NCI-H345 treated with DMSO at 0.1 percent for 48 hours (cell line): ENCODE results near the gene TEX14.
"Not testable (repeated sequence)": the region's sequence is repeated elsewhere in the genome, so short reads cannot be mapped to it uniquely, and the experiment has no call there.

Experiments
- DNase-seq: peaks from one replicate; lab custom pipeline; 2025; ENCODE audit not compliant: unreplicated experiment; lab: John Stamatoyannopoulos, UW

Gene TEX14

DNA sequence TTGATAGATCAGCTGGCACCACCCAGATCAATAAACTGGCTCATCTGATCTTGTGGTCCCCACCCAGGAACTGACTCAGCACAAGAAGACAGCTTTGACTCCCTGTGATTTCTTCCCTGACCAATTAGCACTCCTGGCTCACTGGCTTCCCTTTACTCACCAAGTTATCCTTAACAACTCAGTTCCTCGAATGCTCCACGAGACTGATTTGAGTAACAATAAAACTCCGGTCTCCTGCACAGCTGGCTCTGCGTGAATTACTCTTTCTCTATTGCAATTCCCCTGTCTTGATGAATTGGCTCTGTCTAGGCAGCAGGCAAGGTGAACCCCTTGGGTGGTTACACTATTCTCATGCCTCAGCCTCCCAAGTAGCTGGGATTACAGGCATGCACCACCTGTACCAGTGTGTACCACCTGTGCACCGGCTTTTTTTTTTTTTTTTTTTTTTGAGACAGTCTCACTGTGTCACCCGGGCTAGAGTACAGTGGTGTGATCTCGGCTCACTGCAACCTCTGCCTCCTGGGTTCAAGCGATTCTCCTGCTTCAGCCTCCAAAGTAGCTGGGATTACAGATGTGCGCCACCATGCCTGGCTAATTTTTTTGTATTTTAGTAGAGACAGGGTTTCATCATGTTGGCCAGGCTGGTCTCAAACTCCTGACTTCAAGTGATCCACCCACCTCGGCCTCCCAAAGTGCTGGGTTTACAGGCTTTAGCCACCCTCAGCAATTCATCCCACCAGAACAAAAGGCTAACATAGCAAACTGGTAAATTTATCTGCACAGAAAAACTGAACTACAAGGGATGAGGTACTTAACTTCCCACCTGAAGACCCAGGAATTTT lies 33.7 kb downstream of the TEX14 start:
- not testable (repeated sequence) for DNase-seq

DNA sequence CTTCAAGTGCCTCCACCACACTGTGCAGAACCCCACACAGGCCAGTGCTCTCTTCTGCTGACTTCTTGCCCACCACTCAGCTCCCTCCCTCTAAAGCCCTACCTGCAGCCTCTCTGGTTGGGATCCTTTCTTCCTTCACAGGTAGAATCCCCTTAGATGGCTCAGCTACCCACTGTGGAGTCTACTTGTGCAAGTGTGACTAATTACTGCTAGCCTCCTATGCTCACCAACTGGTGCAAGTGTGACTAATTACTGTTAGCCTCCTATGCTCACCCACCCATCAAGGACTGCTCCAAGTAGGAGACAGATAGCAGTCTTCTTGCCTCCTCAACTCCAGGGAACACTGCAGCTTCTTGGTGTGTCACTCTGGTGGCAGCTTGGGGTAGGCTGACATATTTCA lies 43.6 kb downstream of the TEX14 start:
- no peak for DNase-seq

DNA sequence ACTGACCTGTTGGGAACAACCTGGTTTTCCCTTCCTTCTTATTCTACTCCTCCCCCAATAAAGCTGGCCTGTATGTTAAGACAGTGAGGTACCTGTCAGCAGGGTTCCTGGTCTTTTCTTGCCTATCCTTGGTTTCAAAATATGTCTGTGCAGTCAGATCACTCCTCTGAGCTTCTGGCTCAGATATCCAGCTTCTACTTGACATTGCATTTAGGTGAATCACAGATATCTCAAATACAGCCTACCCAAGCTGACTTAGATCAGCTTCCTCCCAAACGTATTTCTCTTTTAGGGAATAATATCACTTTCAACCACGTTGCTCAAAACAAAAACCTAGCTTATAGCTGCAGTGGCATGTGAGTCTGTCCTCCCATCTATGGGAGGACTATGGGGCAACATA lies 48.7 kb downstream of the TEX14 start:
- no peak for DNase-seq

DNA sequence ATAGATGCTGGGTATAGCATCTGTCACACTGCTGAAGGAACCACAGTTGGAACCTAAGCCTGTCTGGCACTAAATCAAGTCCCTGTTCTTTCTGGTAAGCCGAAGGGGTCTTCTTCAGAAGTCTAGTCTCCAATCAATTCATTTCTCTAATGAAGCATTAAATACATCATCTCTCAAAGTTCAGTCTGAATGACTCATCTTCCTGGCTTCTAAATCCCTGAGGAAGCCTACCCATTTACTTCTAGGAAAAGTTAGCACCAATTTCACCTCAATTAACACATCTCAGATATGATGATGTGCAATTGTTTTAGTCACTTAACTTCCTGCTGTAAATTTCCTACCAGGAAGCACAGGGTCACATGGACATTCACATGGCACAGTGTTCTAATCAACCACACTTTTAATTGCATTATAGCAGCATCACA lies 49.9 kb downstream of the TEX14 start:
- DNase-seq, result no peak

DNA sequence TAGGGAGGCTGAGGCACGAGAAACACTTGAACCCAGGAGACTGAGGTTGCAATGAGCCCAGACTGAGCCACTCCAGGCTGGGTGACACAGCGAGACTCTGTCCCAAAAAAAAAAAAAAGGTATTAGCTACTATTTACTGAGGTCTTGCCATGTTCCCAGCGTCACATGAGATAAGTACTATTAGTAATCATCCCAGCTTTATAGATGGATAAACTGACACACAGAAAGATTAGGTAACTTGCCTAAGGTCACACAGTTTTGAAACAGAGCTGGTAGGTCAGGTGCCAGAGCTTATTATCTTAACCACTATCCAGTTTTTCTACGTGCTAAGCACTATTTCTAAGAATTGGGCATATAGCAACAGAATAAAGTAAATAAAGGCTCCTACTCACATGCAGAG lies 51.6 kb downstream of the TEX14 start:
- DNase-seq, result no peak

DNA sequence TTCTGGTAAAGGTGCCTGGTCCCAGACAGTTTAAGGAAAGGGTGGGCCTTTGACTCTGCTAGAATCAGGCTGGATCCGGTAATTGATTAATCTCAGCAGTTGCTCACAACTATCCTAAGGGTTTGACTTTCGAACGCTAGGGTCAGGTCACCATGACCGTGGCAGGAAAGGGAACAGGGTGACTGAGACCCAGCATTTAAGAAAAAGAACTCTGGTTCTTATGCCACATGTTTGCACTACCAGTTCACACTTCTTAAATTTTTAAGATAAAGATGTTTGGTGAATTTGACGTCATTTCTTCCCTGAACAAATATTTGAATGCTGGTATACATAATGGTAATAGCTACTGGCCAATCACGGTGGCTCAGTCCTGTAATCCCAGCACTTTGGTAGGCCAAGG lies 52.2 kb downstream of the TEX14 start:
- no peak for DNase-seq

DNA sequence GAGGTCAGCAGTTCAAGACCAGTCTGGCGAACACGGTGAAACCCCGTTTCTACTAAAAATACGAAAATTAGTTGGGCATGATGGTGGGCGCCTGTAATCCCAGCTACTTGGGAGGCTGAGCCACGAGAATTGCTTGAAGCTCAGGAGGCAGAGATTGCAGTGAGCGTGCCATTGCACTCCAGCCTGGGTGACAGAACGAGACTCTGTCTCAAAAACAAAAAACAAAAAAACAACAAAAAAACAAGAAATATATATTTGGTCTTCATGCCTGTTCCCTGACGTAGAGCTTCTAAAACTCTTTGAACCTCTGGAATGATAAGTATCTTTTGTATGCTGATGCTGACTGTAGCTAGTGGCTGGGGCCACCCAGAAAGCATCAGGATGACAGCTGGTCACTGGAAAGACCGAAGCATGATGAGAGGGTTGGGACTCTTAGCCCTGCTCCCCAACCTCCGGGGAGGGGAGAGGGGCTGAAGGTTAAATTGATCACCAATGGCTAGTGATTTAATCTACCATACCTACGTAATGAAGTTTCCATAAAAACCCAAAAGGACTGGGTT lies 54.8 kb downstream of the TEX14 start:
- no peak for DNase-seq

DNA sequence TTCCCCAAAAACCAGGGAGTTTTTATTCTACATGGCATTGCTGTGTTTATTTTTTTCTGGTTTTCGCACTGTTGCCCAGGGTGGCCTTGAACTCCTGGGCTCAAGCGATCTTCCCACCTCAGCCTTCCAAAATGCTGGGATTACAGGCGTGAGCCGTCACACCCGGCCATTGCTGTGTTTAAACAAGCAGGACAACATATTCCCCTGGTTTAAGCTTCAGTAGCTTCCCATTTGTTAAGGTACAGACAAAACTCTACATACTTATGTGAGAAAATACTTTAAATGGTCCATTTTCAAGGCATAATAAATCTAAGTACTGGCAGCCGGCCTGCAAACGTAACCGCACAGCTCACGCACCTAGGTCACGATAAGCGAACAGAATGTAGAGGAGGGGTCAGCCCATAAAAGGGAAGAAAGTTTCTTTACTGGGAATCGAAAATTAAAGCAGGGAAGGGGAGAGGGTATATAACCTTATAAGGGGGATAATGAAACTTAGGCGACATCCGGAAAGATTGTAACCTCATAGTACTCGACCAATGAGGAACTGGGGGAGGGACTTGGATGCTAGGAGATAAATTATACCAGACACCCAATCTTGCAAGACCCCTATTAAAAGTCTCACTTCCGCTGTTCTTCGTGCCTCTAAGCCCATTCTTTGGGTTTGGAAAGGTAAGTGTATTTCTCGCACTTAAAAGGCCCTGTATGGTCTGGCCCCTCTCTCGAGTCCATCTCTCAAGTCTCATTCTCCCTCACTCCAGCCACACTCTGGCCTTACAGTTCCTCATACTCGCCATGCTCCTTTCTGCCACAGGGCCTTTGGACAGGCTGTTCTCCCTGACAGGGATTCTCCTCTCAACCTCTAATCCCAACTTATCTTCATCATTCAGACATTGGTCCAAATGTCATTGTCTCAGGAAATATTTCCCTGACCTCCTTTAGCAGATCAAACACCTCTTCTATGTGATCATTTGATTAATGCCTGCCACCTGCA lies 59.2 kb downstream of the TEX14 start:
- DNase-seq, result no peak

DNA sequence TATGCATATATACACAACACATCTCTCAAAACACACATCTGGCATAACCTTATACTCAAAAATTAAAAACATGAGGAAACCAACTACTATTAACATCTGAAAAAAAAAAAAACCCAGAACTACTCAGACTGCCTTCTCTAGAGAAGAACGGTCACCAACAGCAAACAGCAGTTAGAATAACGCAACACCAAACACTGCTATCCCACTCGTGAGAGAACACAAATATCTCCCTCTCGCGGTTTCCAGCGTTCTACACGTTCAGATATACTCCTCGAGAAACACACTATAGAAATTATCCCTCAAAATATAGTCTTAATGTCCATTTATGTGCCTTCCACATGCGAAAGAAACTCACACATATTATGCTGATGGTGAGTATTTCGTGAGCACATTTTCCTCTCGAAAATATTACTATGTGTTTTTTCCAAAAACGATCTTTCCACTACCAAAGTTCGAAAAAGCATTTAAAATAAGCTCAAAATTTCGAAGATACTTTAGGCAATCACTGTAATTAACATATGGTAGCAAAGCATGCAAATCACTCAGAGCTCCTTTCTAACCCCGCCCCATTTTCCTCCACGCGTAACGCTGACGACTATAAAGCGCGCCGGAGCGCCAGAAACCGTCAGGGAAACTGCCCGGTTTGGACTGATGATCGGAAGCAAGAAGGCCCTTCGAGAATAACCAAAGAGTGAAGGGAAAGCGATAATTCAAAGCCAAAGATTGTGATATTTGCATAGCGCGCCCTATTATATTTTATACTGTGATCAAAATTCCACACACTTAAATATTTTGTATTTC lies 60.1 kb downstream of the TEX14 start:
- DNase-seq, result peak; percentile 36

DNA sequence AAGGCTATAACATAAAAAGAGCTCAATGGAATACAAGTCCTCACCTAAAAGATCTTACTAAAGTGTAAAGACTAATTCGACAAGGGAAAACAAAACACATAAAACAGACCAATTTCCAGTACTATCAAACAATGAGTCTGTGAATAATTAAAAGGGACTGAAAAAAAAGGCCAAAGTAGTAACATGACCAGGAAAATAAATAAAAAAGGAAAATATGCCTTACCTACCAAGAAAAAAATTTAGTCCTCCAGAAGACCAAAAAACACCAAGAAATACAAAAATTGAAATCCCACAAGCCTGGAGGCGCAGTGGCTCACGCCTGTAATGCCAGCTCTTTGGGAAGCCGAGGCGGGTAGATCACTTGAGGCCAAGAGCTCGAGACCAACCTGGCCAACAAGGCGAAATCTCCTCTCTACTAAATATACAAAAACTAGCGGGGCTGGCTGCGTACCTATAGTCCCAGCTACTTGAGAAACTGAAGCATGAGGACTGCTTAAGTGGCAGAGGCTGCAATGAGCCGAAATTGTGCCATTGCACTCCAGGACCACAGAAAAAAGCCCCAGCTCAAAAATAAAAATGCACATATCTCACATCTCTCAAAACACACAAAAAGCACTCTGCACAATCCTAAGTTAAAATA lies 60.8 kb downstream of the TEX14 start:
- DNase-seq, result no peak

DNA sequence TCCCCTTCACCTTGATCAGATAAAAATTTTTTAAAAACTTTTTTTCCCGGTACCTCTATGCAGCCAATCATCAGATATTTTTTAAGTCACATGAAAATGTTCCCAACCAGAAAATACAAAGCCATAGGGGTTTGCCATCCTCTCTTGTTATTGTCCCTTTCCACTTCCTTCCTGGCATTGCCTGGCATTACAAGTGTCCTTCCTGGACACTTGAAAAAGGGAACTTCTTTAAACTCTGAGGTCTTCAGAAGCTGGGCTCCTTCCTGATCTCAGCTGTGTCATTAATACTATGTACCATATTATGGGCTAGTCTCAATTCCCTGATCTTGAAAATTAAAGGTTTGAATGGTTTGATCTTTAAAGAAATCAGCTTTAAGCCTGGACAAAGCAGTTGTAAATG lies 64.9 kb downstream of the TEX14 start:
- DNase-seq, result no peak

DNA sequence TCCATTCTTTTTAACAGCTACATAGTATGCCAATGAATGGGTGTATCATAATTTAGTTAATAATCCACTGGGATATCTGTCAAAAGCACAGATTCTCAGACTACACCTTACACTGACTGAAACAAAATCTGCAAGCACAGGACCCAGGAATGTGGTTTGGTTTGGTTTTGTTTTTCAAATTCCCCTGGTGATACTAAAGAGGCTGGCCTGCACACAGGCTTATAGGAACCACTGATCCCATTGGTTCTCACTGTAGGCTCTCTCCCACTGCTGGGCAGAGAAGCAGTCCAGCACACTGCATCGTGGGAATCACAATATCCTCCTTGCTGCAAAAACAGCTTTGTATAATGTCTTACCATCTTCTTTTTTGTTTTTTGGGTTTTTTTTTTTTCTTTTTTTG lies 67.1 kb downstream of the TEX14 start:
- no peak for DNase-seq

DNA sequence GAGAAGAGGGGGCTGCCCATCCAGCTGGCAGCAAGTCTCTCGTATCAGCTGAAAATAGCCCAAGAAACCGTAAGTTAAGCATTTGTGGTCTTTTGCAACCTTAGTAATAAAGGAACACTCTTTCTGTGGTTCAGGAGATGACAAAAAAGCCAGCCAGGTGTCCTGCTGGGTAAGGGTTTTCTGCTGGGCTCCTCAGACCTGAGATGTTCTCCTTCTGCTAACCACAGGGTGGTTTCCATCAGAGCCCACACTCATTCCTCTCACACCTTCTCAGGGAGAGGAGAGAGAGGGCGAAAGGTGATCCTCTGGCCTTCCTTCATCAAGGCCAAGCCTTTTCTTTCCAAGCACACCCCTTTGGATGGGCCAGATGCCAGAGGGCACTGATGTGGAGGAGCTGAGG lies 70.7 kb downstream of the TEX14 start:
- DNase-seq, result no peak

DNA sequence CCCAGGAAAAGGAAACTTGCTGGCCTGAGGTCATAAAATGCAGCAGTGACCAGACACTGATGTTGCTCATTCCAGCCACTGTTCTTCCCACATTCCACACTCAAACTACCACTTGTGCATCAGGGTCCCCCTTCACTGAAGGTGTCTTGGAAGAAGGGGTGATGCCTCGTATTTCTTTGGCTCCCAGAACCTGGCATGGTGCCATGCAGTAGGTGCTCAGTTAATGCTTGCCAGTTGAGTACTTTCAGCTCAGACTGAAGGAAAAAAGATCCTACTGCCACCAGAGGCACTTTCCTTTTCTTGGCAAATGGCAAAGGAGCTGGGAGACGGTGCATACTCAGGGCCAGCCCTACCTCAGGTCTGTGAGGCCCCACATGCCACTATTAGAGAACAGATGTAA lies 73.5 kb downstream of the TEX14 start:
- DNase-seq, result no peak

DNA sequence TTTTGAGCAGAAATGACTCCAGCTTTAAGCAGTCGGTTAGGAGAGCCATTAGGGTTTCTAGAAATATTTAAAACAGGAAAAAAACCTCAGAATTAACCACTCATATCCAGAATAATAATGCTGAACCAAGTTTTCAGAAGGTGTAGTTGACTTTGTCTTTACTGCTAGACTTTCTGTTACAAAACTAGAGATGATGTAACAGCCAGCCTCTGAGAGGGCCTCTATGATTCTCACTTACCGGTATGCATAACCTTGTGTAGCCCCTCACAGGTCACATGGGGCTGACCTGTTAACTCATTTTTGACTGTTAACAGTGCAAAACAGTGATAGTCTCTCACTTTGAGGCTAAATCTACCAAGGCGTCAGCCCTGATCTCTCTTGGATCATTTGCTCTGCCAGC lies 74.3 kb downstream of the TEX14 start:
- no peak for DNase-seq

DNA sequence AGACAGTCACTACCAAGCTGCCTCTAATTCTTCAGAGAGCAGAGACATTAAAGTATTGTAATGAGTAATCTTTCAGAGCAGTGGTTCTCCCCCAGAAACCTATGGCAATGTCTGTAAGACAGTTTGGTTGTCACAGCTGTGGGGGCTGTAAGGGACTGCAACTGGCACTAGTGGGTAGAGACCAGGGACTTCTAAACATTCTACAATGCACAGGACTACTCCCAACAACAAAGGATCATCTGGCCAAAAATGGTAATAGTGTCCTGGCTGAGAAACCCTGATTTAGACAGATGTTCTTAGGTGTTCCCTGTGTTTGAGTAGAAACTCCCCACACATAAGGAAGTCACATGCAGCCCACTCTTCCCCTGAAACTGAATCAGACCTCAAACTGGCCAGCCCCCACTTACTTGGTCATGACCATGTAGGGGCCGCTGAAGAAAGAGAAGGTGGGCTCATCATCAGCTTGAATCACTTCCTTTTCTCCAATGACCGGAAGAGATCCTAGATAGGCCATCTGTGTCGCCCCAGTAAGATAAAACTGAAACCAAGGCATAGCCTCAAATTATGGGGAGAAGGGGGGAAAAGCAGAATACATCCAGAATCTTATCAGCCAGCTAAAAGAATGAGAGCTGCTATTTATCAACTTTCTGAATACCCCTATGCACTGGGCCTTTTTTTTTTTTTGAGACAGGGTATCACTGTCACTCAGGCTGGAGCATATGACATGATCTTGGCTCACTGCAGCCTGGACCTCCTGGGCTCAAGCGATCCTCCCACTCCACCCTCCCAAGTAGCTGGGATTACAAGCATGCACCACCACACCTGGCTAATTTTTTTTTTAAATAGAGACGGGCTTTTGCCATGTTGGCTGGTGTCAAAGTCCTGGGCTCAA lies 75.8 kb downstream of the TEX14 start:
- no peak for DNase-seq

DNA sequence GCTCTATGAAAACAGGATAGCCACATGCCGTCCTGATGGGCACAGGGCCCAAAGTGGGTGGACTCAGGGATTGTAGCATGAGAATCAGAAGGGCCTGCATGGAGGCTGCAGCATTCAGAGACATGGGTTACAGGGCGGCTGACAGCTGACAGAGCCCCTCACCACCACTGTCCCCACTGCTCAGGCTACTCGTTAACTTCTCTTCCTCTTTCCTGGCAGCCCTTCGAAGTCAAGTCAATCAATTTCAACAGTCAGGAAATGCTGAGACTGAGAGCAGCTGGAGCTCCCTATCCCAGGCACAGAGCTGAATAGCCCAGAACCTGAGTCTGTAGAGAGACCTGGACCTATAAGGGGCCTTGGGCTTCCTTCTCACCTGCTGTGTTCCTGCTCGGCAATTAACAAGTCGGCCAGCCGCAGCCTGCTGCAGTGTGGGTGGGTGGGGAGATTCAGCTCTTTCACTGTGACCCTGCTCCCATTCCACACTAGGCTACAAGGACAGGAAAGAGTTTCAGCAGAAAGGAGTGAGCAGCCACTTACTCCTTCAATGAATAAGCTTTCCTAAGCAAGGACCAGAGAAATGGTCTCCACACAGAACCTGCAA lies 76.9 kb downstream of the TEX14 start:
- no peak for DNase-seq

DNA sequence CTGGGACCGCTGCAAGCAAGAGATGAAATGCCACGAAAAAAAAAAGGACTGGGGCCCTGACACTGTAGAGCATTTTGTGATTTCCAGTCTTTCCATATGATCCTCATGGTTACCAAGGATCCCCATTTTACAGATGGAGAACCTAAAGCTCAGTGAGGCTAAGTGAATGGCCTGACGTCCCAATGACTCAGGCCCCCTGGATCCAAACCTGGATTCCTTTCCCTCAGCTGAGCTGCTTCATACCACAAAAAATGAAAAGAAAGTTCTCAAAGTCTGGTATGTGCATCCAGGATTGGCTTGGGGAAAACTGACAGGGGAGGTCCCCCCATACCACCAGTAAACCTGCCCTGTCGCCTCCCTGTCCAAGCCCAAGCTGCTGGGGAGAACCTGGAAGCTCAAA lies 80.5 kb downstream of the TEX14 start:
- DNase-seq, result no peak

DNA sequence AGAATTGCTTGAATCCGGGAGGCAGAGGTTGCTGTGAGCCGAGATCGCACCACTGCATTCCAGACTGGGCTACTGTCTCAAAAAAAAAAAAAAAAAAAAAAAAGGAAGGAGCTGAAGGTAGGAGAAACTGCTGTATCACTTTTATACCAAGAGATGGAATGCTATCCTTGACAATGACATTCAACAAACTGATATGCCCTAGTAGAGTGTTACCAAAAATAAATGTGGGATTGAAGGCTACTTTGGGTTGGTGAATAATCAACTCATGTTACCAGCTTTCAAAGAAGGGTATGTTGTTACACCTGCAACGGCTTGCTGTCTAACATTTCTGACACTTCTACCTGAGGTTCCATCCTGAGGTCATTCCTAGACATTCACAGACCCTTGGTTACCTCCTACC lies 84.9 kb downstream of the TEX14 start:
- DNase-seq, result no peak
